AG20443 (cell line): Measurements from ENCODE around the gene BICD2.
"Not testable (repeated sequence)": the region's sequence is repeated elsewhere in the genome, so short reads cannot be mapped to it uniquely, and the experiment has no call there.

Experiments
- DNase-seq: peaks from one replicate; pipeline ENCODE4 v3.0.0; 2012; ENCODE audit warnings: low spot score, mixed read lengths

Gene BICD2

DNA sequence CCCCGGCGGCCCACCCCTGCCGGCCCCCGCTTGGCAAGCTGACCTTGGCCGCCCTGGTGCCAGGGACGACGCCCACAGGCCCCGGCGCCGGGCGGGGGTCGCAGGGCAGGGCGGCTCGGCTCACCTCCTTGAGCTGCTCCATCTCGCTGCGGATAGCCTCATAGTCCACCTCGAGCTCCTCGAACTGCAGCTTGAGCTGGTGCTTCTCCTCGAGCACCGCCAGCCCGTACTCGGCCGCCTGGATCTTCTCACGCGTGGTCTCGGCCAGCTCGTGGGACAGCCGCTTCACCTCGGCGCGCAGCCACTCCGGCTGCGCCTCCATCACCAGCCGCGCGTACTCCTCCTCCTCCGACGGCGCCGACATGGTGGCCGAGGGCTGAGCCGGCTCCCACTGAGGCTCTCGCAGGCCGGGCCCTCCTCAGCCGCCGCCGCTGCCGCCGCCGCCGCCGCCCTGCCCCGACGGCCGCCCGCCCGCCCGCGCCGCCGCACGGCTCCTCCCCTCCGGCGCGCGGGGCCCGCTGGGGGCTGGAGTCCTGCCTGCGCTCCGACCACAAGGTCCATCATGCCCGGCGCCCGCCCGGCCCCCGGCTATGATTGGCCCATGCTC is at the start of gene BICD2:
TSS of gene BICD2 (minus strand) at position 453 of the 607 bp plus-strand sequence. CDS start at position 364, 89 bp downstream.
- DNase-seq, result peak; percentile 98

DNA sequence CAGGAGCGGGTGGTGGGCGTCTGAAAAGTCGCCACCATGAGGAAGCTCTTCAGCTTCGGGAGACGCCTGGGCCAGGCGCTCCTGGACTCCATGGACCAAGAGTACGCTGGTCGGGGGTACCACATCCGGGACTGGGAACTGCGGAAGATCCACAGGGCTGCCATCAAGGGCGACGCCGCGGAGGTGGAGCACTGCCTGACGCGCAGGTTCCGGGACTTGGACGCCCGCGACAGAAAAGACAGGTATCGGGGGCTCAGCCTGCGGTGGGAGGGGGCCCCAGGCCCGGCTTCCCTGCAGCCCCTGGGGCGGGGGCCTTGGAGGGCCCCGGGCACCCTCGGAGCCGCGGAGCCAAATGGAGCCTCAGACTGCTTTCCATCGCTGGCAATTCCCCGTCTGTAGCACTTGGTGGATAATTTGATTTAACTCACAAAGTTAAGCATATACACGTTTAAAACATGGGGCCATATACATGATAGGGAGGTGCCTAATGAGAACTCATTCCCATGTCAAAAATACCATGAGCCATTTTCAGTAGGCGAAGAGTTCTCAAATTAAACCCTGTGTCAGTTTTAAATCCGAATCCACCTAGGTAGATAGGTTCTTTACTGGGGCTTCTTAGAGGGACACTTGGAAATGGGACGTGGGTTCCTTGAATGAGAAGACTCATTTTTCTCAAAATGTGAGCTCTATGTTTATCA is 45.1 kb upstream of the BICD2 start:
- DNase-seq, result not testable (repeated sequence)

DNA sequence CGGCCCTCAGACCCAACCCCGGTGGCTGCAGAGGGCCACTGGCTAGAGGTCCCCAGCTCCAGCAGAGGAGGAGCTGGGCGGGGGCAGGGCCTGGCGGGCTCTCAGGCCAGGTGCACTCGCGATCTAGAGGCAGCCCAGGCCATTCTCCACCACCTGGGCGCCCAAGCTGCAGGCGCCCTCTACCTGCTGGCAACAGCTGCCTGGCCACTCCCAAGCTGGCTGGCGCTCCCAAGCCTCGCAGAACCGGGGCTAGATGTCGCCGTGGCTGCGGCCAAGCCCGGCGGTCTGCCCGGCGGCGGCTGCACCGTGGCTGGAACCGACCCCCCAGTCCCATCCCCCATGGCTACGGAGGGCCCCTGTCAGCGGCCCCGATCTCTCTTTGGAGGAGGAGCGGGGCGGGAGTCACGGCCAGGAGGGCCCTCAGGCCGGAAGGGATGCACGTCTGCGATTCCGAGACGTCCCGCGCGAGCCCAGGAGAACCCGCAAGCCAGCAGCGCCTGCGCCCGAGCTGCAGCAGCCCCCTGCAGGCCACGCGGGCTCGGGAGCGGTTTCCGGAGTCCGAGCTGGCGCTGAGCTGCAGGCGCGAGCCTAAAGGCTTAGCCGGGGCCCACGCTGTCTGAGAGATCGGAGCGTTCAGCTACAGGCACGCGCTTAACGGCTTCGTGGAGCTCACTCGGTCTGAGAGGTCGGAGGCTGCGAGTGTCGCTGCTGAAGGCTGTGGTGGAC is 44.3 kb upstream of the BICD2 start:
- DNase-seq, result peak; percentile 89

DNA sequence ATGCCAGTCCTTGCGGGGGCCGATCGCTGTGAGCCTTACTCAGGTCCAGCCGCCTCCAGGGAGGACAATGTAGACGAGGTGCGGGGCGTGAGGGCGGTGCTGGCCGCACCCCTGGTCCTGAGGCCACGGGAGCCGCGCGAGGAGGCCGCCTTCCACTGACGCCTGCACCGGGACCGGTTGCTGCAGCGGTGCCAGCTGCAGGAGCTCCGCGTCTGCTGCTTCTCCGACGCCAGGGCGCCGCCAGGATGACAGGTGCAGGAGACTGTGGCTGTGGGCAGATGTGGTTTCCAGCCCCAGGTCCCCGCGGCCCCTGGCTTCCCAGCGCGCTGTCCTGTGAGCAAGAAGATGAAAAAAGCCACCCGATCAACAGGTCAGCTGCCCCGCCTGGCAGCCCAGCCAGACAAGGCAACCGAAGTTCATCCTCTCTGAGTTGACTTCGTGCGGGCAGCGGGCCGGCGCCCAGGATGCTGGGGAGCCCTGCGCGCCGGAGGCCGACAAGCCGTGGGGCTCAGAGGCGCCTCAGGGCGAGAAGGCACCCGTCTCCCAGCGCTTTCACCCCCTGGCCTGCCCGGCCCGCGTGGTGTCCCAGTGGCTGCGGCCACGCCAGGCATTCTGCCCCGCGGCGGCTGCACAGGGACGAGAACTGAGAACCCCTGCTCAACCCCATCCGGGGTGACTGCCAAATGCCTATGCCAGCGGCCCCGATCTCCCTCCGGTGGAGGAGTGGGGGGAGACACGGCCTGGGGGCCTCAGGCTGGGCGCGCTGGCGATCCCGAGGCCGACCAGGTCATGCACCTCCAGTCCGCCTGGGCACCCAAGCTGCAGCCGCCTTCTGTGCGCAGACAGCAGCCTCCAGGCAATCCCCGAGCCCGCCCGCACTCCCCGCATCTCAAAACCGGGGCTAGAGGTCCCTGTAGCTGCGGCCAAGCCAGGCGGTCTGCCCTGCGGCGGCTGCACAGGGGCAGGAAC is 43.4 kb upstream of the BICD2 start:
- no peak for DNase-seq

DNA sequence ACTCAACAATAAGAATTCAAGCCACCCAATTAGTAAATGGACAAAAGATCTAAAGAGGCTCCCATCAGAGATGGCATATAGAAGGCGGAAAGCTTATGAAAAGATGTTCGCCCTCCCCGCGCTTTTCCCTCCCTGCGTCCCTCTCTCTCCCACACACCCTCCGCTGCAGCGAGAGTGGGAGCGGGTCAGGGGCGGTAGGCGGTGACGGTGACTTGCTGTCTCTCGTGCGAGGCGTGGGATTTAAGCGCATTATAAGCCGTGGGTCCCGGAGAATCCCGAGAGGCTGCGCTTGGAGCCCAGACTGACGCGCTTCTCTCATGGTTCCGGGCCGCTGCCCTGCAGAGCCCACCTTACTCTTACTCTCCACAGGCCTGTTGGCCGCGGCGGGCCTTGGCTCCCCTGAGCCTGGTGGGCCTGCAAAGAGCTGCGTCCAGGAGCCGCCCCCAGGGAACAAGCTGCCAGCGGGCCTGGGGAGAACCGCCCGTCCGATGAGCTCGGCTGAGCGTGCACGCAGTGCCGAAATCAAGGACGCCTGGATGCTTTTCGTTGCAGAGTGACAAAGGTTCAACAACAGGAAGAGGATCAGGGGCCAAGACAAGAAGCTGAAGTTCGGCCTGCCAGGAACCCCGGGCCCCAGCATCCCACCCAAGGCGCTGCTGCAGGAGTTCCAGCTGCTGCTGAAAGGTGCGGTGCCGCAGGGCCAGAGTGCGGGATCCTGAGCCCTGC is 42.6 kb upstream of the BICD2 start:
- peak; percentile 24 for DNase-seq

DNA sequence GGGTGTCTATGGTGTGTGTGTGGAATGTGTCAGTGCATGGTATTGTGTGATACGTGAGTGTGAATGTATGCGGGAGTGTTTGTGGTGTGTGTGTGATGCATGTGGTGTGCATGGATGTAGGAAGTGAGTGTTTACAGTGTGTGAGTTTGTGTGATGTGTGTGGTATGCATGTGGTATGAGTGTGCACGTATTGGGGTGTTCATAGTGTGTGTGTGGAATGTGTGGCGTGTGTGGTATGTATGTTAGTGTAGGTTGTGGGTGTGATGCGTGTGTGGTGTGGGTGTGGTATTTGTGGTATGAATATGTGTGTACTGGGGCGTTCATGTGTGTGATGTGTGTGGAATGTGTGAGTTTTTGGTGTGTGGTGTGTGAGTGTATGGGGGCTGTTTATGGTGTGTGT is 40.1 kb upstream of the BICD2 start:
- no peak for DNase-seq

DNA sequence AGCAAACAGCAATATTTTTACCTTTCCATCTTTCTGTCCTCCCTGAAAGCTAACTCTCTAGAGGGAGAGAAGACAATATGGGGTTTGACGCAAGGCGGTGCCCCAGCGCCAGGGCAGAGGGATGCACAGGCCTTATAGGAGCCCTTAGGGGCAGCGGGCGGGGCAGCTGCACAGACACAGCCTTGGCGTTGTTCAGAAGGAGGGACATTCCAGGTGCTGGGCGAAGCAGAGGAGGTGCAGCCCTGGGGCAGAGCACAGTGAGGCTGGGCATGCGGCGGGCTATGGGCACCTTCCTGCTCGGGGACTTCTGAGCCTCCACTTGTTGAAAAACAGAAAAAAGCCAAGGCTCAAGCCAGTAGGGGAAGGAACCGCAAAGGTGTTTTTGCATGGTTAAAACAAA is 33.7 kb upstream of the BICD2 start:
- DNase-seq, result no peak

DNA sequence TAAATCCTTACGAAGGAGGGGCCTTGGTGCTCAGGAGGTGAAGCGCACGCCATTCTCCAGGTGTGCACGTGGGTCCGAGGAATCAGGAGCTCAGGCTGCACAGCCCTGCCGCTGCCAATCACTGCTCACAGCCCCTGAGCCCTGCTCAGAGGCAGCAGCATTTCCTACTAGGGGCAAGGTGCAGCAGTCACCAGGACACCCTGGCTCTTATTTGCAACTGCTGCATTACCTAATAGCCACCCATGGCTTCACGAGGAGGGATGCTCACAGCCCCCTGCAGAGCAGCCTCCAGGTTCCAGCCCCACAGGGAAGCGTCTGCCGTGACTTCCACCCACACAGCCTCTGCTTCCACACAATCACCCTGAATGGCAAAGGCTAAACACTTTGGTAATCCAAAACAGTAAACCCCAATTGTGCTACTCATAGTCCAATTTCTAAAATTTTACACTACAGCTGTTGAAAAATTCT is 31.7 kb upstream of the BICD2 start:
- DNase-seq, result not testable (repeated sequence)

DNA sequence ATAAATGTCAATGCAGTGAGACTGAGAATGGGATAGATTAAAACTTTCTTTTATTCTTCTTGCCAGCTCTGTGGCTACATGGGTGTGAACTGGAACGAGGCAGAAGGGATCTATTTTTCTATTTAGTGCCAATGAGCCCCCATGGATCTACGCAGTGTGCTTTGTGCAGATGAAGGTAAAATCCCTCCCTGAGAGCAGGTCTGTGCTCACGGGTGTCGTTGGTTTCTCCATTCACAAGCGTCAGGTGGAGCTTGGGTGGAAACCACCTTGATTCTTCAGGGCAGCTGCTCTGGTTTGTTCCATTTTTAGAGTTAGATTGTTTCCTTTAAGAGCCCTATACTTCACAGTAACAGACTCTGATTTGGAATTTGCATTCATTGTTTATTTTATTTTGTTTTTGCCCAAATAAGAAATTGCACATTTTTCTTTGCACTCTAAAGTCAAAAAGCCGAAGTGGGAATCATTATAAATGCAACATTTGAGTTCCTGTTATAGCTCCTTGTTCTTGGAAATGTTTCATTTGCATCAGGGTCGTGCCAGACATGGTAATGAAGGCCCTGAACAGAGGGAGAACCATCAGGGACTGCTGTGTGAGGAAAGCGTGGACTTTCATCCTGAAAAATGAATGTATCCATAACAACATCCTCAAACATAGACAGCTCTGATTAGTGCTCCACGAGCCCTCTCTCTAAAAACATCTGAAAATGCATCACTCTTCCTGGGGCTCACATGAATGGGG is 31.1 kb upstream of the BICD2 start:
- no peak for DNase-seq

DNA sequence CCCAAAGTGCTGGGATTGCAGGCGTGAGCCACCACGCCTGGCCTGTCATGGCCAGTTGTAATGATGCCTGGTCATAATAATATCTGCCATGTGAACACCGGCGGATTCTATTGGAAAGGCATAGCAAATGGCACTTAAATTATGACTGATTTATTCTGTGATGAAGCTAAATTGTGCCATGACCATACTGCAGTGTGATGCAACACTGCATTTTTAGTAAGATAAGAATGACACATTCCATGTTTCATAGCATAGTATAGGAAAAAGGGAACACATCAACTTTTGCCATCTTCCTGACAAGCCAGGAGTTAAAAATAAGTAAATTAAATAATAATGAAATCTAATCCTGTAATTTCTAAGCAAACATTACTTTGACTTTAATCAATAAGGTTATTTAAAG is 30.4 kb upstream of the BICD2 start:
- no peak for DNase-seq

DNA sequence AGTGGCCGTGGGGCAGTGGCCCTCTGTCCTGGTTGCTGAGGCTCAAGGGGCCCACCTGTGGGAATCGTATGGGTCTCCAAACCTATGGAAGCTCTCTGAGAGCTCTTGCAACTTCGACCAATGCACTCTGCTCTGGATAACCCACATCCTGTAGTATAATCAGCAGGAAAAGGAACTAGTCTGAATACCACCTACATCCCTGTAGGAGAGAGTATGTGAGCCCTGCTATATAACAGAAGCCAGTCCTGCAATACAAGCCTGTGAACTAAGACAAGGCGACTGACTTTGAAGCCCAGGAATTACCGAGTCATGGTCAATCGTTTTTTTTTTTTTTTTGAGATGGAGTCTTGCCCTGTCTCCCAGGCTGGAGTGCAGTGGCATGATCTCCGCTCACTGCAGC is 29.8 kb upstream of the BICD2 start:
- no peak for DNase-seq

DNA sequence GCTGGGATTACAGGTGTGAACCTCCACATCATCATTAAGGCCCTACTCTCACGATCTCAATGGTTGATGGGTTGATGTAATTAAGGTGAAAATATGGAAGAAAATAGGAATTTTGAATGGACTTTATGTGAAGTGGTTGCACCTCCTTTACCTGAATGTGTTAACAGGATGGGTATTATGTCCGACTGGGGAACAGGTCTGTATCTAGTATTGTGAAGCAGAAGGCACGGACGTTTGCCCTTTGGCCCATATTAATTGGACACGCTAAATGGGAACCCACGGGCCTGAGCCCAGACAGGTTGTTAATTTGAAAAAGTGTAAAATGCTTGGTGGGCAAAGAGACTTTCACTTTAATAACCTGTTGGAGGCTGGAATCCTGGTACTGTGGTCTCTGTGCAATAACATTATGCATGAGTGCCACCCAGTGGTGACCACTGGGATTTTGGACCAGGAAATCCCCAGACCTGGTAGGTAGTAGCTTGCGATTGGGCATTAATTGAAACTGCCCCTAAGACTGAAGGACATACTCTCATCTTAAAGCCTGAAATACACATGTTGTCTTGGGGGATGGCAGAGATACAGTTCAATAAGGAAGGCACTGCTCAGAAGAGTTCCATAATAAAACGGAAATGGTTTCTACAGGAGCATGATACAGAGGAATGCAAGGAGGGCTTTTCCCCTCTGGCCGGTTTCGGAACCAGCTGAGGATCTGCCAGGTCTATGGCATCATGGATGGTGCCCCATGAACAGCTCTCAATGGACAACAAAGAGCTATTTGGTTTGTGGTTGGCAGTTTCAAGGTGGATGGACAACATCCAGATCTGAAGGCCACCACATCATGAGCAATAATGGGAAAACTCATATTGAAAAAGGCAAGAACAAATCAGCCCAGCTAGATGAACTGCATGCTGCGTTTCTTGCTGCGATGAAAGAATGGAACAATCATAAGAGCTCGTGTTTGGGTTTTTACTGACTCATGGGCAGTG is 26.2 kb upstream of the BICD2 start:
- DNase-seq, result peak; percentile 82

DNA sequence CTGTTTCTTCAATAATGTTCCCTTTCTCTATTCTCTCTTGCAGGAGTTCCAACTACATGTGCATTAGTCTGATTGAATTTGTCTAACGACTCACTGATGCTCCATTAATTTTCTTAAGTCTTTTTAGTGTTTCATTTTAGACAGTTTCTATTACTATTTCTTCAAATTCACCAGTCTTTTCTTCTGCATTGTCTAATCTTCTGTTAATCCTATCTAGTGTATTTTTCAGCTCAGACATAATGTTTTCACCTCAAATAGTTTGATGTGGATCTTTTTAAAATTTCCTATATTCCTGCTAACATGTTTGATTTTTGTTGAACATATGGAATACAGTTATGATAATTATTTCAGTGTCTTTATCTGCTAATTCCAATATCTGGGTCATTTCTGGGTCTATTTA is 21.7 kb upstream of the BICD2 start:
- DNase-seq, result no peak

DNA sequence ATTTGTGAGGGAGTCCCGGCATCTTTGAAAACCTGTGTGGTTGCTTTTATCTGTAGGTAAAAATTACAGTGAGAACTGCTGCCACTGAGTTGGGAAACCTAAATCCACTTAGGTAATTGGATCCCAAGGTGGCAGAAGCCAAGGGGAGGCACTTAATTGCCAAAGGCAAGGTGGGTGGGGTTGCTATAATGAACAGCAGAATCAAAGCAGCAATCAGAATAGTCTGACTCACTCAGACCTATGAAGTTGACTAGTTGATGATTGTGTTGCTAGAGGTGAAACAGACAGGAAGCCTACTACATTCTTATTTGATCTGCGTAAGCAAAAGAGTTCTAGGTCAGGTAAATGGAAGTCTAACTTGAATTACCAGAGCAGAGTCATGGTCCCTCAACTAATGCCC is 17.3 kb upstream of the BICD2 start:
- DNase-seq, result no peak

DNA sequence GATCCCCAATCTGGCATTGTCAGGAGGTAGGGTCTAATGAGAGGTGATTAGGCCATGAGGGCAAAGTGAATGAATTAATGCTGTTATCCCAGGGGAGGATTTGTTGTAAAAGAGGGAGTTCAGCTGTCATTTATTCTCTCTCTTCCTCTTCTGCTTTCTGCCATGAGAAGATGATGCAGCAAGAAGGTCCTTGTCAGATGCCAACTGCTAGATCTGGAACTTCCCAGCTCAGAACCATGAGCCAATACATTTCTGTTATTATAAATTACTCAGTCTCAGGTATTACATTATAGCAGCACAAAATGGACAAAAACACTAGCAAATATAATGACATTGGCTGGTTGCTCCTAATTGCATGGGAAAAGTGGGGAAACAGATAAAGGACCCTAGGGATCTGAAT is 15.6 kb upstream of the BICD2 start:
- no peak for DNase-seq

DNA sequence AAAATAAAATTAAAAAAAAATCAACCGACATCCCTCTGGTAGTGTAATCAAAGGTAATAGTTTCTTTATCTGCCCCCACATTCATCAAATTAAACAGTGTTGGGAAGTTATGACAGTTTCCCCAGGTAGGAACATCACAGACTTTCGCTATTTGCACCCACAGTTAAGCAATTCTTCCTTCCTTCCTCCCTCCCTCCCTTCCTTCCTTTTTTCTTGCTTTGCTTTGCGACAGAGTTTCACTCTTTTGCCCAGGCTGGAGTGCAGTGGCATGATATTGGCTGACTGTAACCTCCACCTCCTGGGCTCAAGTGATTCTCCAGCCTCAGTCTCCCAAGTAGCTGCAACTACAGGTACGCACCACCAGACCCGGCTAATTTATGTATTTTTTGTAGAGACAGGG is 10.8 kb upstream of the BICD2 start:
- DNase-seq, result no peak

DNA sequence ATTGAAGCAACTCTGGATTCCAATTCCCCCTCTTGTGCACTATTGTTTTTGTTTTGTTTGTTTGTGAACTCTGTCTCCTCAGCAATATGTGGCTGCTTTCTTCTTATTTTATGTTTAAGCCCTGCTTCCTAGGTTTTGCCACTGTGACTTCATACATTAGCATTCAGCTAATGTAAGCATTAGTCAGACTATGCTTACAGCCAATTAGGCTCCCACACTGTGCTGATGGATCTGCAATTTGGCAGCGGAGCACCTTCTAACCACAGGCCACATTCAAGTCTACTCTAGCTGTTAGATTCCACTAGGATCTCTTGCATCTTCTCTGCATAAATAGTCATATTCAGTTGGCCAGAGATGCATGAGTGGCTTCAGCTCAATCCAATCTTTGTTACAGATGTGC is 9.6 kb upstream of the BICD2 start:
- peak; percentile 81 for DNase-seq

DNA sequence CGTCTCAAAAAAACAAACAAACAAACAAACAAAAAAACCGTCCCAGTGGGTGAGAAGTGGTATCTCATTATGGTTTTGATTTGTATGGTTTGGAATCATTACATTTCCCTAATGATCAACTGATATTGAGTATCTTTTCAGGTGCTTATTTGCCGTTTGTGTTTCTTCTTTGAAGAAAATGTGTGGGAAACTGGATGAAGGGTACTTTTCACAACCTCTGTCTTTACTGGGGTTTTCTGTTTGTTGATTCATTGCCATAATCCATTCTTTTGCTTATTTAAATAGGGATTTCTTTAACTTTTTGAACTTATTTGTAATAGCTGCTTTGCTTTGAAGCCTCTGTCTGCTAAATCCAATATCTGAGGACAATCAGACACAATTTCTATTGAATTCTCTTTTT is 9.2 kb upstream of the BICD2 start:
- DNase-seq, result no peak

DNA sequence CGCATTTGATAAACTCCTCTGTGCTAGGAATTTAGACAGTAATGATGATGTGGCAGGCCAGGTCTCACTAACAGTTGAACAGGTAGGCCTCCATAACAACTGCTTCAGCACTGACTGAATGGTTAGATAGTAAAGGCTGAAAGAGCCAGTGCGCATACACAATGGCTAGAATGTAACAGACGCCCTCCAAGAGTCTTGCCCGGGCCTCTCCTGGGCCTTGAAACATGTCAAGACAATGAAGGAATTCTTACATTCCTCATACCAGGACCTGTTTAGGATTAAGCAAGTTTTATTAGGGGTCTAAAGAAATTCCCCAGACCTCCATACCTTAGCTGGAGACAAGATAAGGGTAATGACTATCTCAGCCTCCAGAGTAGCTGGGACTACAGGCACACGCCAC is 6.7 kb upstream of the BICD2 start:
- DNase-seq, result no peak
